Vagina (tissue), 2 donors: Measurements from ENCODE around the gene RASD1.

Source experiments
- POLR2A ChIP-seq, 2 donors: fragments of 450-650 bp; IDR thresholded peaks; one replicate each; pipeline ENCODE4 v1.6.1; 2017; ENCODE audit warnings: antibody characterized with exemption in 2 of 2, mild to moderate bottlenecking in 2 of 2, moderate library complexity in 2 of 2
- POLR2AphosphoS5 ChIP-seq, 2 donors: sonication (generic); formaldehyde crosslinking; IDR thresholded peaks; one replicate each; pipeline ENCODE4 v1.9.0; 2017; ENCODE audit warnings: antibody characterized with exemption in 2 of 2, mild to moderate bottlenecking in 2 of 2, low read depth in 1 of 2; ENCODE audit not compliant: insufficient read depth in 1 of 2

GRCh38 chr17:17506893-17507464 lies 10.8 kb upstream of the RASD1 start:
- TF ChIP-seq POLR2AphosphoS5 (IDR thresholded peaks at IDR 0.05; ENCODE audit: insufficient read depth in 1 of 2, low read depth in 1 of 2), result no peak
- no peak for TF ChIP-seq POLR2A (IDR thresholded peaks at IDR 0.05)
